ENCODE results near the gene TMEM238L.

TMEM238L gene

GRCh38 chr17:10745231-10745630, 58.7 kb downstream of the TMEM238L start:
- TF ChIP-seq, protein P1, sequence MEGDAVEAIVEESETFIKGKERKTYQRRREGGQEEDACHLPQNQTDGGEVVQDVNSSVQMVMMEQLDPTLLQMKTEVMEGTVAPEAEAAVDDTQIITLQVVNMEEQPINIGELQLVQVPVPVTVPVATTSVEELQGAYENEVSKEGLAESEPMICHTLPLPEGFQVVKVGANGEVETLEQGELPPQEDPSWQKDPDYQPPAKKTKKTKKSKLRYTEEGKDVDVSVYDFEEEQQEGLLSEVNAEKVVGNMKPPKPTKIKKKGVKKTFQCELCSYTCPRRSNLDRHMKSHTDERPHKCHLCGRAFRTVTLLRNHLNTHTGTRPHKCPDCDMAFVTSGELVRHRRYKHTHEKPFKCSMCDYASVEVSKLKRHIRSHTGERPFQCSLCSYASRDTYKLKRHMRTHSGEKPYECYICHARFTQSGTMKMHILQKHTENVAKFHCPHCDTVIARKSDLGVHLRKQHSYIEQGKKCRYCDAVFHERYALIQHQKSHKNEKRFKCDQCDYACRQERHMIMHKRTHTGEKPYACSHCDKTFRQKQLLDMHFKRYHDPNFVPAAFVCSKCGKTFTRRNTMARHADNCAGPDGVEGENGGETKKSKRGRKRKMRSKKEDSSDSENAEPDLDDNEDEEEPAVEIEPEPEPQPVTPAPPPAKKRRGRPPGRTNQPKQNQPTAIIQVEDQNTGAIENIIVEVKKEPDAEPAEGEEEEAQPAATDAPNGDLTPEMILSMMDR (IDR thresholded peaks at IDR 0.05; ENCODE audit: low read depth, low read length): no peak
- no peak overlapping the region for H3K4me3 ChIP-seq (ENCODE audit: low read depth, low read length)

Measured in WI38 (cell line).